Measurements from ENCODE around the gene RANBP10. TPM values are rescaled to one million over a fixed set of nuclear protein-coding genes. Genes with fewer than 3 reads are reported as not detected.

Gene RANBP10
- total and polyA plus RNA-seq, 2 of the 13 experiments (the other 11 are each of a cell fraction or from before 2014, with no cell fraction given) = 9.2 to 22.7 TPM

DNA sequence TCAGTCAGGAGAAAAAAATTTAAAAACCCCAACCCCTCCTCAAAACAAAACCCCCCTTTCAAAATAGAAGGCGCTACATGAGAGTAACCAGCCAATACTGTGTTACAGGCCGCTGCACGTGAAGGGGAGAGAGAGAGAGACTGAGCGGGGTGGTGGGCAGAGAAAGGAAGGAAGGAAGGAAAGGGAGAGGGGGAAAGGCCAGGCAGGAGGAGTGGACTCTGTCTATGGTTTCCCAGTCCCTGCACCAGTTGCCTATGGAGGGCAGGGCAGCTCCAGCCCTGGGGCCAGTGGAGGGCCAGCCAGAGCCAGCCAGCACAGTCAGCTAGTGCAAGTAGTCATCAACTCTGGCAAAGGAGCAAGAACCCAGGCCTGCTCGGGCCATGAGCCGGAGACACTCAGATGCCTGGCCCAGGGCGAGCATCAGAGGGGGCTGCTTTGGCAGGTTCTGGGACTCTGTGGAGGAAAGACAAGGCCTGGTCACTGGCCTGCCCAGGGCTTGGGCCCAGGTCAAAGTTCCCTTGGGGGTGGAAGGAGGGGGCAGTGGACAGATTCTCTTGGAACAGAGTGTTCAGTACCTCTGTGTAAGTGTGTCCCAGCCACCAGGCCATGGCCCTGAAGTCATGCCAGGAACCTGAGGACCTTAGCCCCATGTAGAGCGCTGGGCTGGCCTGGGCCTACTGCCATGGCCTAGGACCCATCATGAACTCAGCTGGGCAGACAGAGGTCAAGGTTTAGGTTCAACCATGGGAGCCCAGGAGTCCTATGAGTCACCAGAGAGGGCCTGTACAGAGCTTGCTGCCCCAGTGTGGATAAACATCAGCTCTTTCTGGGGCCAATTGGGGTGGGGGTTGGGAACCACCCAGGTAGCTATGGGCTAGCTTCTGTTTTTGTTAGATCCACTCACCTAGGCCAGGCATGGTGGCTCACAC, 80.0 kb downstream of the RANBP10 start:
- peak overlapping the region; percentile 16; the same call in 1 of the 2 replicates for H3K4me2 ChIP-seq (ENCODE audit: low read depth, low read length)
- FAIRE-seq (peak; percentile 76), ATAC-seq (peak; percentile 87), DNase-seq (ENCODE audit: low spot score) (peak; percentile 79)
- H3K4me1 ChIP-seq (ENCODE audit: insufficient read depth, low read length) = peaks cover 17% of the 10 kb centered on the region
- H3K9me3 ChIP-seq (ENCODE audit: low read length) = no peaks in the 10 kb centered on the region
- in situ Hi-C loops (cut with HindIII; ENCODE audit: extremely low pct_ligation_motif_present, low pct_unique_long_range_greater_than_20kb) = no loop called here
- ChIA-PET CTCF (ENCODE audit: low intra/inter-chr PET ratio, low total read pairs) (no interaction called here), POLR2A (interaction anchor here (0.9 to 1.4 kb wide), 3 partner anchors 66 to 180 kb away, joined by 3 to 5 read pairs (median 4); partner anchors contain the start of genes ACD, PARD6A, RANBP10 and TSNAXIP1)
- H2AFZ ChIP-seq (ENCODE audit: low read length) = no peak overlapping the region
- 0 out of 2 replicates have a peak overlapping the region, but pooled peaks have one; percentile 30 for H3K9ac ChIP-seq (ENCODE audit: insufficient read depth, low read depth, low read length)
- no TSS peak for BruUV-seq (replicated peaks)
- H3K4me3 ChIP-seq (replicated peaks in 1 of 3; ENCODE audit: insufficient read depth in 1 of 3, low read depth in 2 of 3, low read length in 3 of 3) = no peak overlapping the region
- H4K20me1 ChIP-seq (ENCODE audit: insufficient read depth, low read length) = no peaks in the 10 kb centered on the region
- no peaks in the 10 kb centered on the region for H3K27me3 ChIP-seq (ENCODE audit: control insufficient read depth in 1 of 2, insufficient read depth in 2 of 2, low read length in 2 of 2)
- H3K79me2 ChIP-seq (ENCODE audit: insufficient read depth, low read length) = no peaks in the 10 kb centered on the region
- H3K36me3 ChIP-seq (replicated peaks in 1 of 2; ENCODE audit: control insufficient read depth in 1 of 2, insufficient read depth in 2 of 2, low read length in 2 of 2) = peaks cover 36 to 52% of the 10 kb centered on the region in 2 experiments
- intact Hi-C loops (cut with micrococcal nuclease; ENCODE audit: unreplicated experiment) = no loop called here
- 87% methylated on average over 8 of the region's 8 CpGs for WGBS (ENCODE audit: low lambda C conversion rate)
- H3K27ac ChIP-seq (ENCODE audit: extremely low read length, insufficient read depth, low read length) = peak overlapping the region; percentile 74
- TF ChIP-seq KDM5B (CRISPR knock-in tag; IDR thresholded peaks at IDR 0.05; ENCODE audit: borderline replicate concordance) (peak; percentile 65; the same call in 1 of the 2 replicates), SNAPC2 (CRISPR knock-in tag; IDR thresholded peaks at IDR 0.05) (no peak), BHLHE40 (IDR thresholded peaks at IDR 0.05; ENCODE audit: low read length) (no peak), ZNF446 (CRISPR knock-in tag; IDR thresholded peaks at IDR 0.05) (no peak), CHCHD3 (CRISPR knock-in tag; IDR thresholded peaks at IDR 0.05) (no peak), ZNF143 (CRISPR knock-in tag; IDR thresholded peaks at IDR 0.05) (no peak; the same call in 1 of the 2 replicates), HMG20A (CRISPR knock-in tag; IDR thresholded peaks at IDR 0.05; ENCODE audit: borderline replicate concordance) (peak; percentile 42; the same call in 1 of the 2 replicates), MTF2 (CRISPR knock-in tag; IDR thresholded peaks at IDR 0.05; ENCODE audit: borderline replicate concordance) (no peak), ETV5 (CRISPR knock-in tag; IDR thresholded peaks at IDR 0.05; ENCODE audit: borderline replicate concordance) (no peak), ZNF350 (CRISPR knock-in tag; IDR thresholded peaks at IDR 0.05; ENCODE audit: borderline replicate concordance, low read depth) (peak; percentile 56; the same call in 1 of the 2 replicates), RXRB (CRISPR knock-in tag; IDR thresholded peaks at IDR 0.05; ENCODE audit: borderline replicate concordance) (peak; percentile 89), MTA1 (CRISPR knock-in tag; IDR thresholded peaks at IDR 0.05; ENCODE audit: borderline replicate concordance) (peak; percentile 83; the same call in 1 of the 2 replicates), ZNF337 (CRISPR knock-in tag; IDR thresholded peaks at IDR 0.05; ENCODE audit: borderline replicate concordance, low read depth) (no peak)
- TF ChIP-seq, protein P1, sequence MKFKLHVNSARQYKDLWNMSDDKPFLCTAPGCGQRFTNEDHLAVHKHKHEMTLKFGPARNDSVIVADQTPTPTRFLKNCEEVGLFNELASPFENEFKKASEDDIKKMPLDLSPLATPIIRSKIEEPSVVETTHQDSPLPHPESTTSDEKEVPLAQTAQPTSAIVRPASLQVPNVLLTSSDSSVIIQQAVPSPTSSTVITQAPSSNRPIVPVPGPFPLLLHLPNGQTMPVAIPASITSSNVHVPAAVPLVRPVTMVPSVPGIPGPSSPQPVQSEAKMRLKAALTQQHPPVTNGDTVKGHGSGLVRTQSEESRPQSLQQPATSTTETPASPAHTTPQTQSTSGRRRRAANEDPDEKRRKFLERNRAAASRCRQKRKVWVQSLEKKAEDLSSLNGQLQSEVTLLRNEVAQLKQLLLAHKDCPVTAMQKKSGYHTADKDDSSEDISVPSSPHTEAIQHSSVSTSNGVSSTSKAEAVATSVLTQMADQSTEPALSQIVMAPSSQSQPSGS (CRISPR knock-in tag; IDR thresholded peaks at IDR 0.05) = 0 out of 2 replicates have a peak, but pooled peaks have one; percentile 52
- TF ChIP-seq, protein P2, sequence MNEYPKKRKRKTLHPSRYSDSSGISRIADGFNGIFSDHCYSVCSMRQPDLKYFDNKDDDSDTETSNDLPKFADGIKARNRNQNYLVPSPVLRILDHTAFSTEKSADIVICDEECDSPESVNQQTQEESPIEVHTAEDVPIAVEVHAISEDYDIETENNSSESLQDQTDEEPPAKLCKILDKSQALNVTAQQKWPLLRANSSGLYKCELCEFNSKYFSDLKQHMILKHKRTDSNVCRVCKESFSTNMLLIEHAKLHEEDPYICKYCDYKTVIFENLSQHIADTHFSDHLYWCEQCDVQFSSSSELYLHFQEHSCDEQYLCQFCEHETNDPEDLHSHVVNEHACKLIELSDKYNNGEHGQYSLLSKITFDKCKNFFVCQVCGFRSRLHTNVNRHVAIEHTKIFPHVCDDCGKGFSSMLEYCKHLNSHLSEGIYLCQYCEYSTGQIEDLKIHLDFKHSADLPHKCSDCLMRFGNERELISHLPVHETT (CRISPR knock-in tag; conservative IDR thresholded peaks at IDR 0.05) = no peak
- TF ChIP-seq, protein P3, sequence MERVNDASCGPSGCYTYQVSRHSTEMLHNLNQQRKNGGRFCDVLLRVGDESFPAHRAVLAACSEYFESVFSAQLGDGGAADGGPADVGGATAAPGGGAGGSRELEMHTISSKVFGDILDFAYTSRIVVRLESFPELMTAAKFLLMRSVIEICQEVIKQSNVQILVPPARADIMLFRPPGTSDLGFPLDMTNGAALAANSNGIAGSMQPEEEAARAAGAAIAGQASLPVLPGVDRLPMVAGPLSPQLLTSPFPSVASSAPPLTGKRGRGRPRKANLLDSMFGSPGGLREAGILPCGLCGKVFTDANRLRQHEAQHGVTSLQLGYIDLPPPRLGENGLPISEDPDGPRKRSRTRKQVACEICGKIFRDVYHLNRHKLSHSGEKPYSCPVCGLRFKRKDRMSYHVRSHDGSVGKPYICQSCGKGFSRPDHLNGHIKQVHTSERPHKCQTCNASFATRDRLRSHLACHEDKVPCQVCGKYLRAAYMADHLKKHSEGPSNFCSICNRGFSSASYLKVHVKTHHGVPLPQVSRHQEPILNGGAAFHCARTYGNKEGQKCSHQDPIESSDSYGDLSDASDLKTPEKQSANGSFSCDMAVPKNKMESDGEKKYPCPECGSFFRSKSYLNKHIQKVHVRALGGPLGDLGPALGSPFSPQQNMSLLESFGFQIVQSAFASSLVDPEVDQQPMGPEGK (CRISPR knock-in tag; IDR thresholded peaks at IDR 0.05) = peak; percentile 34
- TF ChIP-seq, protein P4, sequence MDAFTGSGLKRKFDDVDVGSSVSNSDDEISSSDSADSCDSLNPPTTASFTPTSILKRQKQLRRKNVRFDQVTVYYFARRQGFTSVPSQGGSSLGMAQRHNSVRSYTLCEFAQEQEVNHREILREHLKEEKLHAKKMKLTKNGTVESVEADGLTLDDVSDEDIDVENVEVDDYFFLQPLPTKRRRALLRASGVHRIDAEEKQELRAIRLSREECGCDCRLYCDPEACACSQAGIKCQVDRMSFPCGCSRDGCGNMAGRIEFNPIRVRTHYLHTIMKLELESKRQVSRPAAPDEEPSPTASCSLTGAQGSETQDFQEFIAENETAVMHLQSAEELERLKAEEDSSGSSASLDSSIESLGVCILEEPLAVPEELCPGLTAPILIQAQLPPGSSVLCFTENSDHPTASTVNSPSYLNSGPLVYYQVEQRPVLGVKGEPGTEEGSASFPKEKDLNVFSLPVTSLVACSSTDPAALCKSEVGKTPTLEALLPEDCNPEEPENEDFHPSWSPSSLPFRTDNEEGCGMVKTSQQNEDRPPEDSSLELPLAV (CRISPR knock-in tag; conservative IDR thresholded peaks at IDR 0.05; ENCODE audit: low read depth) = no peak

Measured in HepG2 (cell line).